Right lung (tissue), 5 donors: ENCODE data around the gene GSG1L. TPM values are rescaled to one million over a fixed set of nuclear protein-coding genes. Genes with fewer than 3 reads are reported as not detected.
"Not testable (repeated sequence)": the region's sequence is repeated elsewhere in the genome, so short reads cannot be mapped to it uniquely, and the experiment has no call there.

Experiments used
- DNase-seq, 2 donors: peaks; one replicate each; pipeline ENCODE4 v3.0.0-alpha.2; 2013
- polyA plus RNA-seq, 5 donors: library from polyadenylated mRNA; unstranded; fragments of 120-200 nt; gene quantifications; one replicate each; pipeline versions ENCODE4 v1.2.1 to v1.2.3, GENCODE V29; 2013; ENCODE audit warnings: inconsistent platforms in 1 of 5, low replicate concordance in 1 of 5; ENCODE audit not compliant: insufficient read length in 5 of 5, insufficient read depth in 1 of 5

GSG1L gene
- polyA plus RNA-seq, 5 donors: 0.88 to 1.5 (median 0.99) TPM

DNA sequence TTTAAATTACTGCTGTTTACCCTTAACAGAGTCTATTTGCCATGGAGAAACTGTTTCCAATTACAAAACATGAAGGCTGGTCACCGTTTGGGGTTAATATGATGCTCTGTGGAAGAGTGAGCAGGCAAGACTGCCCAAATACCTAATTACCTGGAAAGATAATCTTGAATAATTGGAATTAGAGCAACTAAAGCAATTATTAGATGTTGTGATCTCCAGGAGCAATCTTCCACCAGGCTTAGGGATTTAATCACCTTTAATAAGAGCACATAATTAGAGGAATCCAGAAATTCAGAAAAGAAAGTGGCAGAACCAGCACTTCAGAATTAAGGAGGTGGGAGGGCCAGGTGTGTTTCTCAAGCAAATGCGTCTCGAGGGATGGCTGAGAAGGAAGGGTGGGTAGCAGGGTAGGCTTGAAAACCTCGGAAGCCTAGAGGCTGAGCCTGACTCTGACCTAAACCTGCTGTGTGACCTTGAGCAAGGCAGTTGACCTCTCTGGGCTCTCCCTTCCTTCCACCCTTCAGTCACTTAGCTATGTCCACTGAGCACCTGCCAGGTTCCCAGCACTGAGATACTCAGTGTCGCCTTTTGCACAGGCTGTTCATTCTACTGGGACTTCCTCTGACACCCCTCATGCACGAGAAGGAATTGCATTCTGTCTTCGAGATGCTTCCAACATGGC lies 113.2 kb downstream of the GSG1L start:
- no peak for DNase-seq

DNA sequence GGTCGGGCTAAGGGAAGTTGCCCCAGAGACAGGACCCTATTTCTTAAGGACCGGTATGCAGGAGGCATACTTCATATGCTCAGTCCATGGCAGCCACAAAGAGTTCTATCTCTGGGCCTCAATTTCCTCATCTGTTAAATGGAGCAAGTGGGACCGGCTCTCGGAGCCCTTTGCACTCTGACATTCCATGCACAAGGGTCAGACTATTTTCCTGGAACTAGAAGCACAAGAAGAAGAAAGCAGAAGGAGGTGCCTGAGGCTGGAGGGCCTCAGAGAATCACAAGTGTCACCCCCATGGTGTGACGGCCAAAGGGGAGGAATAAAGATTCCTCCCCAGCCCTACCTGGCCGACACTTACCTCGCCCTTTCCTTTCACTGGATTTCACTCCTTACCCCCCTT lies 115.8 kb downstream of the GSG1L start:
- no peak for DNase-seq

DNA sequence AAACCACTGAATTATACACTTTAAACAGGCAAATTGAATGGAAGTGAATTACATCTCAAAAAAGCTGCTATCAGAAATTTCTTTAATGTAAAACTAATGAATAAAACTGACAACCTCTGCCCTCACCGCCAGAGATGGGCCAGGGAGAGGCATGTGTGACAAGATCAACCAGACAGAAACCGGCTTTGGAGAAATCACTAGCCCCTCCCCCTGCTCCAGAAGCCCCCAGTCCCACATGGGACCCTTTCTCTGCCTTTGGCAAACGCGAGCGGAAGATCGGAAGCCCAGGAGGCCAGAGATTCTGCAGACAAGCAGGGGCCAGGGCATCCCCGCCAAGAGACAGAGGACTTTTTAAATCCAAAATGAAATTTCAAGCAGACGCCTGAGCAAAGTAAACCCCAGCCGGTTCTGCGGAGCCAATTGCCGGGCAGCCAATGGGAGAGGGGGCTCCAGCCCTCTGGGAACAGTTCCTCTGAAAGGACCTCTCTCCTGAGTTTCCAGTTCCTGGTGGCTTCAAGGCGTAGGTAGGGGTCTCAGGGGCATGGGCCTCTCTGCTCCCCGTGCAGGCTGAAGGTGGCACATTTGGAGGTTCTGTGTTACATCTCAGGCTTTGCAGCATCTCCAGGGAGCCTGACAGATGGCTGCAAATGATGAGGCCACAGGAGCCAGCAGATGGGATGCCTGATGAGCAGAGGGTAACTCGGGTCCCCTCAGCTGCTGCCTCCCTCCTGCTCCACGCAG lies 118.1 kb downstream of the GSG1L start:
- no peak for DNase-seq

DNA sequence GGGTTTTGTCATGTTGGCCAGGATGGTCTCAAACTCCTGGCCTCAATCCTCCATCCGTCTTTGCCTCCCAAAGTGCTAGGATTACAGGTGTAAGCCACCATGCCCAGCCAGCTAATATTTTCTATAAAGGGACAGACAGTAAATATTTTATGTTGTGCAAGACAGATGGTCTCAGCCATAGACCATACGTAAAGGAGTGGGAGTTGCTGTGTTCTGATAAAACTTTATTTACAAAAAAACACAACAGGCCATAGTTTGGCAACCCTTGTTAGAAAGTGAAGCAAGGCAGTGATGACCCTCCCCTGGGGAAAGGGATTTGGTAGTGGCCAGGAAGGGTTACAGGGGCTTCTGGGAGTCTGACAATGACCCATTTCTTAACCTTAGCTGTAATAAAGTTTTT lies 119.7 kb downstream of the GSG1L start:
- DNase-seq: no peak

DNA sequence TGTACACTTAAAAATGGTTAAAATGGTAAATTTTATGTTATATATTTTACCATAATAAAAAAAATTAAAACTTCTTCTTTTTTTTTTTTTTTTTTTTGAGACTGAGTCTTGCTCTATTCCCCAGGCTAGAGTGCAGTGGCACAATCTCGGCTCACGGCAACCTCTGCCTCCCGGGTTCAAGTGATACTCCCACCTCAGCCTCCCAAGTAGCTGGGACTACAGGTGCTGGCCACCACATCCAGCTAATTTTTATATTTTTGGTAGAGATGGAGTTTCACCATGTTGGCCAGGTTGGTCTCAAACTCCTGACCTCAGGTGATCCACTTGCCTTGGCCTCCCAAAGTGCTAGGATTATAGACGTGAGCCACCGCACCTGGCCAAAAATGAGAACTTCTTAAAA lies 121.4 kb downstream of the GSG1L start:
- DNase-seq: not testable (repeated sequence)

DNA sequence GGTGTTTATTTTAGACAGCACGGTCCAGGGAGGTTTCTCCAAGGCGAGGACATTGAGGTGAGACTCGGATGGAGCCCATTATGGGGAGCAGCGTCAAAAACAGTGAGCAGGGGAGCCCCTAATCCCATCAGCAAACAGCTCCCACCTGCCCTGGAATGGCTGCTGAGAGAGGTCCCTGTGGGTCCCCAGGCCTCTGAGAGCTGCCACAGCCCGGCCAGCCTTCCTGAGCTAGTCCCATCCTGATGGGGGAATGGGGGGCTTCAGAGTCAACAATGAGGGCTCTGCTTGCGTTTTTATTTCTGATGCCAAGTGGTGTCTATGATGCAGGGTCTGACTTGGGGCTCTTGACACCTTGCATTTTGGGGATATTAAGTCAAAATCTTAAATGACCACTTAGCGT lies 128.4 kb downstream of the GSG1L start:
- DNase-seq: no peak

DNA sequence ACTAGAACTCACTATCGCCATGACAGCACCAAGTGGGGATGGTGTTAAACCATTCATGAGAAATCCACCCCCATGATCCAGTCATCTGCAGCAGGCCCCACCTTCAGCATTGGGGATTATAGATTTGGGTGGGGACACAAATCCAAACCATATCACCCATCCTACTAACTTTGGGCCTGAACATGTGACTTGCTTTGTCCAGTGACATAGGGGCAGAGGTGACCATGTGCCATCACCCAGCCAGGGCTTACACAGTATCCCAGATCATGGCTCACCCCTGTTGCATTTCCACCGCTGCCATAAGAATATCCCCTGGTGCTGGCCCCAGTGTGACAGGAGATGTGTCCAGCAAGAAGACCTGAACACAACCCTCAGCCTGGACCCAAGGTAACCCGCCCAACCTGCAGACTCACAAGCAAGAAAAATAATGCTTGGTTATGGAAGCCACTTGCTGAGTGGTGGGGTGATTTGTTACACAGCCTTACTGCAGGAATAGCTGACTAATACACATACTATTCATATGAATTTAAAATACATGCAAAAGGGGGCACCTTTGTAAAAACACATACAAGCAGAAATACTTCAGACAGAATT lies 130.9 kb downstream of the GSG1L start:
- DNase-seq: no peak

DNA sequence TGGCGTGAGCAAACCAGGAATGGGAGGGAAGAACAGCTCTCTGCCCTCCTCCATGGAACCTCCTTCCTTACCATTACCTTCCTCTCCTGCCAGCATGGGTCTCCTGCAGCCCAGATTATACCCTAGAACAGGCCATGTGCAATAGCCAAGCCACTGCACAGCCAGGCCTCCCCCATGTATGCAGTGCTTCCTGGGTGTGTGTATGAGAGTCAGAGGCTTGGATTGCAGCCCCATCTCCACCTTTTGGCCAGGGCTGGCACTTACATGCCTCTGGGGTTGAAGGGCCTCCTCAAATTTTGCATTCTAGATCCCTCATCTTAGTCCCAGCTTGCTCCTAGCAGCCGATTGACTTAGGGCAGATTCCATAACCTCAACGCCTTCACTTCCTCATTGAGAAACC lies 133.7 kb downstream of the GSG1L start:
- no peak for DNase-seq

DNA sequence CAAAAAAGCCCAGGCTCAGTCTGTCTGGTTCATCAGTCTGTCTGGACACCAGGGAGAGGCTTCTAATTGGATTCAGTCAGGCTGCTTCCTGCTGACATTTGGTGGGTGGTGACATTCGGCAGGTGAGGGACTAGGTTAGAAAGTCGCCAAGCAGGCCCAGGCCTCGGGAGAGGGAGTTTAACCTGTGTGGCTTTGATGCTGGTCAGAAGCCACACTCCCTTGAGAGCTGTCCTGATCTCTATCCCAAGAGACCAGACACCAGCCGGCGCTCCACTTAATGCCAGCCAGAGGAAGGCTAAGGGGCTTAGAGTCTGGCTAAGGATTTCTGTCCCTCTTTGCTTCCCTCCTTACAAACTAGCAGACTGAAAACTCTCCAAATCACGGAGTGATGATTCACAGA lies 135.0 kb downstream of the GSG1L start:
- no peak for DNase-seq

DNA sequence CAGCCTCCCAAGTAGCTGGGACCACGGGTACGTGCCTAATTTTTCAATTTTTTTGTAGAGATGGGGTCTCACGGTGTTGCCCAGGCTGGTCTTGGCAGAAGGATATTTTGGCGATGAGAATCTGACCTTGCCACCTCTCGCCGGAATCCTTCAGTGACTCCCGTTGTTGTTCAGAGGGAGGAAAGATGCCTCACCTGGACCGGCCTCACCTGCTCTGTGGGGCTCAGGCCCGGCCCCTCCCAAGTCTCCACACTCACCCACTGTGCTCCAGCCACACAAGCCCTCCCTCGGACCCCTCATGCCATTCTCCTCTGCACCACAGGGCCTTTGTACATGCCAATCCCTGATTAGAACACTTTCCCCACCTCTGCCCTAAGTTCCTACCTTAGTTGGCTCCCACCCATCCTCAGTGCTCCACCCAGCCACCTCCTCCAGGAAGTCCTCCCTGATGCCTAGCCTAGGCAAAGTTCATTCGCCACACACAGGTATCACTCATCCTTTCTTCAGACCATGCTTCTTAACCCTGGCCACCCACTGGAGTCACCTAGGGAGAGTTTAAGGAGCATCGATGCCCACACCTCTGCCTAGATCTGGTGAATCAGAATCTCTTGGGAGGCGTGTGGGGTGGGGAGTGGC lies 136.1 kb downstream of the GSG1L start:
- no peak for DNase-seq

DNA sequence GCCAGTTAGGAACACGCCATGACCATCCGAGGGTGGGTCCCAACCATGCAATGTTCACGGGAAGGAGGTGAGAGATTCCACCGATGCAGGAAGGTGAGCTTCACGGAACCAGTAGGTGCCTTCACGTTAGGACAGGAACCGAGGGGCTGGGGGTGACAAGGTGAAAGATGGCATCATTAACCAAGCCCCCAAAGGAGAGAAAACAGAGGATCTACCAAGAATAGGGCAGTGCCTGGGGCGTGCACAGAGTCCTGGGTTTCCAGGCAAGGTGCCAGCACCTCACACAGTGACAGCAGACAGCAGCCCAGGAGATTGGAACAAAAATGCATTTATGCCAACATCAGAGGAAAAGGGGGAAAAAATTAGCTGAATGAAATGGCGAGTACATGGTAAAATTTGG lies 137.9 kb downstream of the GSG1L start:
- DNase-seq: no peak

DNA sequence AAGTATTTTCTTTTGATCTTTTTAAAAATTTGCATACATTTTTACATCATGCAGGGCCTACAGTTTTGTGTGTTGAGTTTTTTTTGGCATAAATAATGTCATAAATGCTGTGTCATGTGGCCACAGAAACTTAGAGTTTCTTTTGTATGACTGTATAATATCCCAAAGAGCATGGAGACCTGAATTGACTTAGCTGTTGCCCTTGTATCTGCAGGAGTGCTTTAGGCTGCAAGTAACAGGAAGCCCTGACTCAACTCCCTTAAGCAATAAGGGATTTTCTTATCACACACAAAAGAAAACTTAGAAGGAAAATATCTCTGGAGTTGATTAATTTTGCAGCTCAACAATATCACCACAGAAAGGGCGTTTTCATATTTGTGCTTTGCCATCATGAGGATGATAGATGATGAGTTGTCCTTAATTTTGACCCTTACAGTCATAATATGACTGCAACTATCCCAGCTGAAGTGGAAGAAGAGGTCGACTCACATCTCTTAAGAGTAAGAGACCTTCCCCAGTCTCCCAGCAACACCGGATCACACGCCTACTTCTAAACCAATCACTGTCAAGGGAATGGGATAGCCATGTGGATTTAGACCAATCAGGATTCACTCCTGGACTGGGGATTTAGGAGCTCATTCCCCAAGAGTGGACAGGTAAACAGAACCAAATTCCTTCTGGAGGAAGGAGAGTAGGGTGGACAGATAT lies 138.9 kb downstream of the GSG1L start:
- DNase-seq: no peak

DNA sequence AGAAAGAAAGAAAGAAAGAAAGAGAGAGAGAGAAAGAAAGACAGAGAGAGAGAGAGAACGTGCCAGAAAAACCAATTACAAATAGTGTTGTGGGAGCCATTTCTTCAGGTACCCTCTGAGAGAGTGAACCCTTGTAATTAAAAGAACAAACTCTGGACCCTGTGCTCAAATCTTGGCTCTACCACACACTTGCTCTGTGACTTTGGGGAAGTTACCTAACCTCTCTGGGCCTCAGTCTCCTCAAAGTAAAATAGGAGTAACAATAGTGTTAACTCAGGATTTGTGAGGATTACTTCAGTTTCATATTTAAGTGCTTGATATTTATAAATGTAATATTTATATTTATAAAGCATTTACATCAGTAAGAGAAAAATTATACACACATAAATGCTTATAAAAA lies 139.8 kb downstream of the GSG1L start:
- no peak for DNase-seq

DNA sequence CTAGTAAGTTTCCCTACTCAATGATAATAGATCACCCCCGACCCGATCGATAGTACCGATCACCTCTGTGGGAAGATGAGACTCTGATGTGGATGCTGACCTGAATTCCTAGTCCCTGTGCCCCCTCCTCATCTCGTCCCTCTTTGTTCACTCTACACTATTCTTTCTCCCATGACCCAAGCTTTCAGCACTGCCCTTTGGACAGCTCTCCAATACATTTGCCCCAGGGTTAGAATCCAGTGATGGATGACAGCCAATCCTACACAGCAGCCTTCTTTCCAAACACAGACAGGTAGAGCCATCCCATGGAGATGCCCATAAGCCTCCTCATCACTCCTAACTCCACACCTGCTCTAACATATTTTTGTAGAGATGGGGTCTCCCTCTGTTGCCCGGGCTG lies 141.1 kb downstream of the GSG1L start:
- DNase-seq: no peak

DNA sequence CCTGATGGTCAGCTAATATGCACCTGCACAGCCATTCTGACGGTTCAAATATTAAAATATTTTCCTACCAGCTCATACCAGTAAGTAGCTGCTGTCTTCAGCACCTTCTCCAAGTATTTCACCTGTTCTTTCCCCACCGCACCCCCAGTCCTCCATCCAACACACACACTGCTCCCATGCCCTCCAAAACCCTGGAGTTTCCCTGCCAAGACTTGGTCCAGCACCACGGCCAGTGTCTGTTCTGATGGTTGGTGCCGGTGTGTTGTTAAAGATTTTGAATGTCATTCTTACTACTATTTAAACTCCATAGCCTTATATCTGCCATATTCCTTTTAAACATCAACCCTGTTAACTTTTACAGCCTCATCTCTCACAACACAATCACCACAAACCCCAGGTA lies 142.4 kb downstream of the GSG1L start:
- DNase-seq: no peak

DNA sequence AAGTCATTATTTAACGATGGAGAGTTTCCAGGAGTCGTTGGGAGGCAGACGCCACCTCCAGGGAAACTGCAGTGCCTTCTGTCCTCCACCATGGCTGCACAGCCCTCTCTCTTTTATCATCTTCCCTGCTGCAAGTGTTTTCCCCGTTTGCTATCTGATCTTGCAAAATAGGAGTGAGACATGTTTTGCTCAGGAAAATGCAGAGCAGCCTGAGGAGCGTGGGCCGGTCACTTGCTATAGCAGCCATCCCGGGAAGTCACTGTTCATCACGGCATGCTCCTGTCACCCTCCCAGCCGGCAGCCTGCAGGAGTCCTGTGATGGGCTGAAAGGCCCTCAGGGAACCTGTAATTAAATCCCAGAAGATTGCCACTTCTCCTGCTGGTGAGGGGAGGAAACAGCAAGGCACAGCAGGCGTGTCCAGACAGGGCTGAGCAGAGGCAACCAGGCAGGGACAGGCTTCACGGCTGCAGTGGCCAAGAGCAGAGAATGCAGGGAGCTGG lies 143.1 kb downstream of the GSG1L start:
- no peak for DNase-seq

DNA sequence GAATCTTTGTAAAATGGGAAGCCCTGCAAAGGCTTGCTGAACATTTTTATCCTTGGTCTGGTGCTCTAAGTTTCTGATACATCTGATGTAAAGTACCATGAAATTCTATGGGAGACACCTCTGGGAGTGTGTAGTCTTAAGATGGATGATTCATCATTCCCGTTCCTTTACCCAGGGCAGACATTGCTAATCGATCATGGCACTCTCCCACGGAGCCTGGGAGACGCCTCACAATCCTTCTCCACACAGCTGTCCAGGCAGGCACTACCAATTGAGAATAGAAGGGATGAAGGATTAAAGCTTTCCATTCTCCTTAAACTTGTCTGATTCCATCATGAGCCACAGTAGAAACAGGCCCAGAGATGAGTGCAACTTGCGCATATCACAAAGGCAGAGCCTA lies 144.8 kb downstream of the GSG1L start:
- no peak for DNase-seq

DNA sequence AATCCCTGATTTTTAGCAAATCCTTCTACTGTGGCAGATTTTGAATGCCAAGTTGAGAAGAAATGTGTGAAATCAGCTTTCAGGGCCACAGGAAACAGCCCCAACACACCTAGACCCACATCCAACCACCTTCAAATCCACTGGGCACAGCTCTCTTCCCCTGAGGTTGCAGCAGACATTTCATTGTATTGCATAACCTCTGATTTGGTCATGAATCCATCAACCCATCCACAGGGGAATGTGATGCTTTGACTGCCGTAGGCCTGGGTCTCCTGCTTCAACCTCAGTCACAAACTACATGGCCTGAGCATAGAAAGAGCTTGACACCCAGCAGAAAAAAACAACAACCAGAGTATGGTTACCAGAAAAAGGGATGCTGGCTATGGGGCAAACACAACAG lies 145.6 kb downstream of the GSG1L start:
- no peak for DNase-seq

DNA sequence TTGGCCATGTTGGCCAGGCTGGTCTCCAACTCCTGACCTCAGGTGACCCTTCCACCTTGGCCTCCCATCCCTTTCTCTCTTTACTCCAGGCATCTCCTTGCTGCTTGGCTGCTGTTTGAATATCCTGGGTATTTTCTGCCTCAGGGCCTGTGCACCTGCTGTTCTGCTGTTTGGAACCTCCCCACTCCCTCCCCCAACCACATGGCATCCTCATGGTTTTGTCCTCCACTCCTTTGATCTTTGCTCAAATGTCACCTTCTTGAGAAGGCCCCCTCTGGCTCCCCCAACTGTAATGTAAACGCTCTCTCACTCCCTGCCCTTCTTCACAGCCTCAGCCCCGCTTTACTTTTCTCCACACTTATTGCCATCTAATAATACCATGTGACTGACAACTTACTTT lies 152.0 kb downstream of the GSG1L start:
- DNase-seq: no peak

DNA sequence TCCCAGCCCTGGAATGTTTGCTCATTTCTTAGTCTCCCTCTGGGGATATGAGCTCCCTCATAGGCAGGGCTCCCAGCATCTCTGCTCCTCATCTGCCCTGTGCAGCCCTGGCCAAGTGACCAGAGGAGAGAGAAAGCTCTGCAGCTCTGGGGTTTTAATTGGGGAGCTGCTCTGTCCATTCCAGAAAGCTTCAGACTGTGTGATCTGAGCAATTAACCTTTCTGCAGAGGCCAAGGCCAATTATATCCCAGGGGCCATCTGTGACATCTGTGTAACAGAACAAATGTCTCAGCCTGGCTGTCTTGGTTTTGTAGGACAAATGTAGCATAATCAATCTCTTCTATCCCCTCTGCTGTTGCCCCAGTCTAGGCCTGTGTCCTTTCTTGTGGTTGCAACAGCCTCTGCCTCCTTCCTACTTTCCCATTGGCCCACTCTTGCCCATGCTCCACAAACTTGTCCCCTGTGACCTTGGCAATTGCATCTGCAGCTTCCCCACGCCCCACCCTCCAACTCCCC lies 156.0 kb downstream of the GSG1L start:
- no peak for DNase-seq

DNA sequence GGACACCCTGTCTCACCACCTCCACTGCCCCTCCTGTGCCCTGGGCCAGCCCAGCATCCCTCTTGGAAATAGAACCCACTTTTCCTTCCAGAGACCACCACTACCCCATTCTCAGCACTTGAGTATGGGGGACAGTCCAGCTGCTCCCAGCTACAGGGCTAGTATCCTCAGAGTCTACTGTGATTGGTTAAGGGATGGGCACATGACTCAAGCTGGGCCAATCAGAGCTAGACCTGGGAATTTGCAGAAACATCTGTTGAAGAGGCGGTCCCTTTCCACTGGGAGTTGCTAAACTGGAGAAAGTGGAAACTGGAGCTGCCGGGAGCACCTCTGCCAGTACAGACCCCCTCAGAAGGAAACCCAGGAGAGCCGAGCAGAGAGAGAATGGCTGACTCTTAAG lies 156.6 kb downstream of the GSG1L start:
- no peak for DNase-seq
